Osteocyte (in vitro differentiated cells): ENCODE measurements around the gene ATAD3B. TPM values are rescaled to one million over a fixed set of nuclear protein-coding genes. Genes with fewer than 3 reads are reported as not detected.
"Not testable (repeated sequence)": the region's sequence is repeated elsewhere in the genome, so short reads cannot be mapped to it uniquely, and the experiment has no call there.

Experiments
- DNase-seq: peaks from one replicate; pipeline ENCODE4 v3.0.0; 2021; ENCODE audit warnings: mixed read lengths; ENCODE audit not compliant: unreplicated experiment; ENCODE audit errors: extremely low spot score
- H3K27ac Mint-ChIP-seq: one replicate; pipeline ENCODE4 v1.8.0; 2021; ENCODE audit warnings: mild to moderate bottlenecking, mixed read lengths; ENCODE audit not compliant: unreplicated experiment
- H3K27me3 Mint-ChIP-seq: one replicate; pipeline ENCODE4 v1.8.0; 2021; ENCODE audit warnings: mixed read lengths; ENCODE audit not compliant: unreplicated experiment
- H3K36me3 Mint-ChIP-seq: one replicate; pipeline ENCODE4 v1.8.0; 2021; ENCODE audit warnings: mixed read lengths; ENCODE audit not compliant: unreplicated experiment
- H3K4me1 Mint-ChIP-seq: one replicate; pipeline ENCODE4 v1.8.0; 2021; ENCODE audit warnings: mixed read lengths; ENCODE audit not compliant: unreplicated experiment
- H3K4me3 Mint-ChIP-seq: one replicate; pipeline ENCODE4 v1.8.0; 2021; ENCODE audit warnings: mild to moderate bottlenecking, moderate library complexity, mixed read lengths; ENCODE audit not compliant: unreplicated experiment
- H3K9me3 Mint-ChIP-seq: one replicate; pipeline ENCODE4 v1.8.0; 2021; ENCODE audit warnings: mixed read lengths; ENCODE audit not compliant: unreplicated experiment
- CTCF ChIP-seq: fragments of 200-600 bp; sonication (generic); IDR thresholded peaks from 2 replicates; pipeline ENCODE4 v1.5.0; 2021; ENCODE audit warnings: antibody characterized with exemption, mild to moderate bottlenecking, moderate library complexity
- total RNA-seq: library from RNA; stranded (reverse); gene quantifications from 2 replicates; pipeline ENCODE4 v1.2.1, GENCODE V29; 2021

Gene ATAD3B
- total RNA-seq, 1 donor from 2014 or later, result 26.9 TPM

- Mint-ChIP-seq H3K4me3 (no peak overlapping the region), H3K27me3 (peaks cover 8% of the 10 kb centered on the region), H3K9me3 (no peaks in the 10 kb centered on the region), H3K27ac (no peak overlapping the region), H3K4me1 (no peaks in the 10 kb centered on the region), H3K36me3 (no peaks in the 10 kb centered on the region)
- no peak for DNase-seq
- TF ChIP-seq CTCF, result no peak
Measured at GRCh38 chr1:1451696-1452364, 19.7 kb upstream of the ATAD3B start.

GRCh38 chr1:1452365-1452739, 19.2 kb upstream of the ATAD3B start:
- H3K4me1 Mint-ChIP-seq, H3K4me3 Mint-ChIP-seq, H3K27me3 Mint-ChIP-seq, DNase-seq, H3K27ac Mint-ChIP-seq, H3K9me3 Mint-ChIP-seq, H3K36me3 Mint-ChIP-seq: not testable (repeated sequence)

- no peaks in the 10 kb centered on the region for H3K4me1 Mint-ChIP-seq
- H3K4me3 Mint-ChIP-seq, result no peak overlapping the region
- no peak overlapping the region for H3K27ac Mint-ChIP-seq
- peaks cover 8% of the 10 kb centered on the region for H3K27me3 Mint-ChIP-seq
- DNase-seq, result no peak
- H3K9me3 Mint-ChIP-seq, result no peaks in the 10 kb centered on the region
- no peak for TF ChIP-seq CTCF
- no peaks in the 10 kb centered on the region for H3K36me3 Mint-ChIP-seq
Measured at GRCh38 chr1:1452882-1453281, 18.7 kb upstream of the ATAD3B start.

- DNase-seq, H3K27me3 Mint-ChIP-seq, H3K4me1 Mint-ChIP-seq, H3K27ac Mint-ChIP-seq, H3K36me3 Mint-ChIP-seq, H3K9me3 Mint-ChIP-seq, H3K4me3 Mint-ChIP-seq: not testable (repeated sequence)
Measured at GRCh38 chr1:1454286-1455056, 17.1 kb upstream of the ATAD3B start.

GRCh38 chr1:1455366-1455884, 16.1 kb upstream of the ATAD3B start:
- Mint-ChIP-seq H3K9me3 (no peaks in the 10 kb centered on the region), H3K4me3 (no peak overlapping the region), H3K36me3 (no peaks in the 10 kb centered on the region), H3K27me3 (no peaks in the 10 kb centered on the region), H3K27ac (no peak overlapping the region), H3K4me1 (no peaks in the 10 kb centered on the region)
- TF ChIP-seq CTCF, result no peak
- no peak for DNase-seq

- DNase-seq, H3K4me1 Mint-ChIP-seq, H3K36me3 Mint-ChIP-seq, H3K4me3 Mint-ChIP-seq, H3K27me3 Mint-ChIP-seq, H3K27ac Mint-ChIP-seq, H3K9me3 Mint-ChIP-seq: not testable (repeated sequence)
Measured at GRCh38 chr1:1455934-1456333, 15.6 kb upstream of the ATAD3B start.

- not testable (repeated sequence) for H3K36me3 Mint-ChIP-seq, H3K4me1 Mint-ChIP-seq, DNase-seq, H3K27ac Mint-ChIP-seq, H3K27me3 Mint-ChIP-seq, H3K9me3 Mint-ChIP-seq, H3K4me3 Mint-ChIP-seq
Measured at GRCh38 chr1:1456683-1457255, 14.8 kb upstream of the ATAD3B start.

- H3K27ac Mint-ChIP-seq, H3K36me3 Mint-ChIP-seq, H3K4me1 Mint-ChIP-seq: not testable (repeated sequence)
Measured at GRCh38 chr1:1459156-1459555, 12.4 kb upstream of the ATAD3B start.

GRCh38 chr1:1459711-1460110, 11.9 kb upstream of the ATAD3B start:
- not testable (repeated sequence) for H3K27ac Mint-ChIP-seq, H3K4me3 Mint-ChIP-seq, H3K27me3 Mint-ChIP-seq, DNase-seq, H3K36me3 Mint-ChIP-seq, H3K4me1 Mint-ChIP-seq, H3K9me3 Mint-ChIP-seq

More at GRCh38 chr1:1459156-1459555, 12.4 kb upstream of the ATAD3B start:
- not testable (repeated sequence) for DNase-seq, H3K27me3 Mint-ChIP-seq, H3K4me3 Mint-ChIP-seq, H3K9me3 Mint-ChIP-seq
